H1 (cell line): ENCODE measurements around the gene OR2B3. TPM values are rescaled to one million over a fixed set of nuclear protein-coding genes. Genes with fewer than 3 reads are reported as not detected.

Experiments used
- BCL11A ChIP-seq, 2 experiments: IDR thresholded peaks; one replicate each; pipeline ENCODE4 v1.6.1; 2011; ENCODE audit warnings: low read depth in 2 of 2, low read length in 2 of 2, mild to moderate bottlenecking in 2 of 2
- CBX8 ChIP-seq: fragments of 300-800, 300-1000 bp; sonication (generic); IDR thresholded peaks from 2 replicates; pipeline ENCODE4 v1.7.1; 2016; ENCODE audit warnings: low read depth, low read length, borderline replicate concordance
- FOSL1 ChIP-seq: IDR thresholded peaks from 2 replicates; pipeline ENCODE4 v1.6.1; 2011; ENCODE audit warnings: mild to moderate bottlenecking, low read depth, low read length, moderate library complexity; ENCODE audit not compliant: insufficient read depth
- MAFK ChIP-seq: IDR thresholded peaks from 2 replicates; pipeline ENCODE4 v1.6.1; 2012; ENCODE audit warnings: low read depth, mild to moderate bottlenecking, improper control_type of control experiment, low read length
- NRF1 ChIP-seq: IDR thresholded peaks from 2 replicates; pipeline ENCODE4 v1.6.1; 2011; ENCODE audit warnings: mild to moderate bottlenecking, low read depth, low read length, improper control_type of control experiment
- TCF12 ChIP-seq: IDR thresholded peaks from 2 replicates; pipeline ENCODE4 v1.6.1; 2011; ENCODE audit warnings: low read depth, mild to moderate bottlenecking, low read length
- polyA plus RNA-seq, 7 experiments: library from polyadenylated mRNA; depleted of rRNA in 3 of 7; stranded (reverse) in 5 of 7; unstranded in 2 of 7; fragments of >200 nt in 5 of 7; fragments of 200-250 nt in 2 of 7; gene quantifications; 1 replicate in 5 of 7; 2 replicates in 1 of 7; 4 replicates in 1 of 7; pipeline versions ENCODE4 v1.2.1 to v1.2.3, GENCODE V29; 2011 to 2013; ENCODE audit warnings: missing spikeins in 2 of 7, mixed read lengths in 2 of 7
- total RNA-seq: library from RNA; stranded (reverse); fragmentation: NEBNext Ultra II Directional; extraction: Animal tissue kit (Norgen Biotek cat#: 25700); gene quantifications from 2 replicates; pipeline ENCODE4 v1.2.1, GENCODE V29; 2021

OR2B3 gene
- total and polyA plus RNA-seq, 2 of the 8 experiments (the other 6 are each of a cell fraction or from before 2014, with no cell fraction given) = not detected

DNA sequence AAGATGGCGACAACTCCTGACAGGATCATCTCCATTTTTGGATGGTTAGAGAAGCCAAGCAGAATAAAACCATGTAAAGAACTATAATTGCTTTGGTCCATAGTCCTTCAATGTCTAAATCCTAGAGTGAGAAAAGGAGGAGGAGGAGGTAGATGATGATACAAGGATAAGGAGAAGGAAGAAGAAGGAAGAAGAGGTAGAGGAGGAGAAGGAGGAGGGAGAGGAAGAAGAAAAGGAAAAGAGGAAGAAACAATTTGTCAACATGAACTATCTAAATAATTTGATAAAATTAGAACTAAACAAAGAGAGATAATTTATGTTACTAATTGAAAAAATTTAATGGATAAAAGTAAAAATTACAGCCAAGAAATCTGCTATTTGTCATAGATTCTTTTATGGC lies 42.0 kb downstream of the OR2B3 start, which contains the start of gene OR2W1 (continued):
- TF ChIP-seq BCL11A (IDR thresholded peaks at IDR 0.05; ENCODE audit: low read depth in 2 of 2, low read length in 2 of 2) (no peak), MAFK (no peak), TCF12 (no peak), NRF1 (no peak), FOSL1 (no peak), CBX8 (no peak)

Other genes starting within 250 kb of the OR2B3 start
- 76.4 and 78.9 TPM in 2 replicates for gene TRIM27, start 163.3 kb downstream of the OR2B3 start, total RNA-seq
- 61.2 and 85.9 TPM in 2 replicates for gene TRIM27, start 163.3 kb downstream of the OR2B3 start, polyA plus RNA-seq (2011; rRNA removed)
- gene ZNF311, start 82.0 kb downstream of the OR2B3 start, total RNA-seq = 4.2 and 4.3 TPM in 2 replicates
- 1.4 and 1.9 TPM in 2 replicates for gene ZNF311, start 82.0 kb downstream of the OR2B3 start, polyA plus RNA-seq (2011; rRNA removed)
- gene OR2W1, start 42.1 kb downstream of the OR2B3 start, total RNA-seq = not detected in 2 replicates
- gene OR2W1, start 42.1 kb downstream of the OR2B3 start, polyA plus RNA-seq (2011; rRNA removed) = not detected in 2 replicates
- not detected in 2 replicates for gene OR2J1, start 12.2 kb upstream of the OR2B3 start, total RNA-seq
- gene OR2J1, start 12.2 kb upstream of the OR2B3 start, polyA plus RNA-seq (2011; rRNA removed) = not detected in 2 replicates
- not detected in 2 replicates for gene OR2J3, start 20.7 kb upstream of the OR2B3 start, total RNA-seq
- gene OR2J3, start 20.7 kb upstream of the OR2B3 start, polyA plus RNA-seq (2011; rRNA removed) = 0.03 TPM in 1 of 2 replicates, not detected in the other
- not detected in 2 replicates for gene OR2J2, start 83.6 kb upstream of the OR2B3 start, total RNA-seq
- gene OR2J2, start 83.6 kb upstream of the OR2B3 start, polyA plus RNA-seq (2011; rRNA removed) = not detected in 2 replicates
- not detected in 2 replicates for gene OR14J1, start 214.4 kb upstream of the OR2B3 start, total RNA-seq
- not detected in 2 replicates for gene OR14J1, start 214.4 kb upstream of the OR2B3 start, polyA plus RNA-seq (2011; rRNA removed)